Activated effector memory CD4-positive, alpha-beta T cell treated with Interleukin-2 at 50 U/mL for 16 hours (primary cell): ENCODE data around the gene CEP68.

Experiments used
- DNase-seq: peaks from one replicate; pipeline ENCODE4 v3.0.0-alpha.2; 2020

CEP68 gene

GRCh38 chr2:65133626-65134025, 77.4 kb downstream of the CEP68 start:
- DNase-seq: no peak

- no peak for DNase-seq
Observed at GRCh38 chr2:65134158-65134557, 77.9 kb downstream of the CEP68 start.

- DNase-seq: no peak
Observed at GRCh38 chr2:65136253-65136652, 80.0 kb downstream of the CEP68 start.
